K562 (cell line): ENCODE data around the gene ATM. TPM values are rescaled to one million over a fixed set of nuclear protein-coding genes. Genes with fewer than 3 reads are reported as not detected.

ENCODE experiments used
- CHD1 ChIP-seq: fragments of 200-600 bp; sonication (generic); IDR thresholded peaks from one replicate; pipeline ENCODE4 v1.6.1; 2012; ENCODE audit warnings: mild to moderate bottlenecking, moderate library complexity, low read length, inconsistent platforms
- FOXK2 ChIP-seq, 2 experiments: fragments of 450-650 bp; IDR thresholded peaks in 1 of 2; conservative IDR thresholded peaks in 1 of 2; 2 replicates each; pipeline ENCODE4 v1.6.1; 2016; ENCODE audit warnings: low read depth in 2 of 2, mild to moderate bottlenecking in 1 of 2
- GATAD2A ChIP-seq: fragments of 450-650 bp; IDR thresholded peaks from 2 replicates; pipeline ENCODE4 v1.6.1; 2017
- JUN ChIP-seq, 2 experiments: sonication (generic) in 1 of 2; formaldehyde crosslinking in 1 of 2; IDR thresholded peaks; 2 replicates each; pipeline versions ENCODE4 v1.6.1 to v1.8.0; 2012 to 2022; ENCODE audit warnings: borderline replicate concordance in 2 of 2, mild to moderate bottlenecking in 2 of 2, improper control_type of control experiment in 1 of 2, low read depth in 1 of 2, low read length in 1 of 2, missing genetic modification reagents in 1 of 2
- JUND ChIP-seq, 2 experiments: IDR thresholded peaks; 2 replicates in 1 of 2; 3 replicates in 1 of 2; pipeline ENCODE4 v1.6.1; 2011; ENCODE audit warnings: borderline replicate concordance in 2 of 2, low read depth in 2 of 2, low read length in 2 of 2, improper control_type of control experiment in 1 of 2, missing biosample characterization in 1 of 2, missing genetic modification characterization in 1 of 2, missing genetic modification reagents in 1 of 2
- KLF16 ChIP-seq: IDR thresholded peaks from 2 replicates; pipeline ENCODE4 v1.6.1; 2016; ENCODE audit warnings: antibody characterized with exemption
- MBD1 ChIP-seq: fragments of 250-450 bp; sonication (Bioruptor Pico); IDR thresholded peaks from 2 replicates; pipeline ENCODE4 v1.8.0; 2022; ENCODE audit warnings: inconsistent platforms
- PCBP2 ChIP-seq: fragments of 200-400 bp; formaldehyde crosslinking; IDR thresholded peaks from 2 replicates; pipeline ENCODE4 v1.6.1; 2018; ENCODE audit warnings: low read length, low read depth, mild to moderate bottlenecking, moderate library complexity; ENCODE audit not compliant: poor library complexity, severe bottlenecking
- POLR2A ChIP-seq: fragments of 450-650 bp; conservative IDR thresholded peaks from 2 replicates; pipeline ENCODE4 v1.6.1; 2016
- polyA plus RNA-seq, 8 experiments: library from polyadenylated mRNA; depleted of rRNA in 4 of 8; stranded (reverse) in 5 of 8; unstranded in 3 of 8; fragments of >200 nt; fragmentation: Nextera tagmentation in 2 of 8; fragmentation: Illumina TruSeq in 1 of 8; extraction: Ambion mirVana in 2 of 8; extraction: Trizol in 1 of 8; gene quantifications; 2 replicates each; pipeline versions ENCODE4 v1.2.1 to v1.2.3, GENCODE V29; 2011 to 2014; ENCODE audit warnings: inconsistent platforms in 1 of 8, missing spikeins in 1 of 8
- total RNA-seq, 7 experiments: library from RNA; depleted of rRNA in 6 of 7; stranded (reverse); fragments of >200 nt in 6 of 7; fragmentation: Illumina TruSeq in 2 of 7; extraction: Trizol in 2 of 7; gene quantifications; 2 replicates each; pipeline versions ENCODE4 v1.2.1 to v1.2.3, GENCODE V29; 2011 to 2021; ENCODE audit warnings: low replicate concordance in 1 of 7
- TF ChIP-seq, protein P1 (sequence below): fragments of 450-650 bp; IDR thresholded peaks from 2 replicates; pipeline ENCODE4 v1.6.1; 2016; ENCODE audit warnings: borderline replicate concordance

Gene ATM
- total and polyA plus RNA-seq, 9 of the 15 experiments (the other 6 are each of a cell fraction or from before 2014, with no cell fraction given), result 8.3 to 46.8 (median 26.2) TPM

DNA sequence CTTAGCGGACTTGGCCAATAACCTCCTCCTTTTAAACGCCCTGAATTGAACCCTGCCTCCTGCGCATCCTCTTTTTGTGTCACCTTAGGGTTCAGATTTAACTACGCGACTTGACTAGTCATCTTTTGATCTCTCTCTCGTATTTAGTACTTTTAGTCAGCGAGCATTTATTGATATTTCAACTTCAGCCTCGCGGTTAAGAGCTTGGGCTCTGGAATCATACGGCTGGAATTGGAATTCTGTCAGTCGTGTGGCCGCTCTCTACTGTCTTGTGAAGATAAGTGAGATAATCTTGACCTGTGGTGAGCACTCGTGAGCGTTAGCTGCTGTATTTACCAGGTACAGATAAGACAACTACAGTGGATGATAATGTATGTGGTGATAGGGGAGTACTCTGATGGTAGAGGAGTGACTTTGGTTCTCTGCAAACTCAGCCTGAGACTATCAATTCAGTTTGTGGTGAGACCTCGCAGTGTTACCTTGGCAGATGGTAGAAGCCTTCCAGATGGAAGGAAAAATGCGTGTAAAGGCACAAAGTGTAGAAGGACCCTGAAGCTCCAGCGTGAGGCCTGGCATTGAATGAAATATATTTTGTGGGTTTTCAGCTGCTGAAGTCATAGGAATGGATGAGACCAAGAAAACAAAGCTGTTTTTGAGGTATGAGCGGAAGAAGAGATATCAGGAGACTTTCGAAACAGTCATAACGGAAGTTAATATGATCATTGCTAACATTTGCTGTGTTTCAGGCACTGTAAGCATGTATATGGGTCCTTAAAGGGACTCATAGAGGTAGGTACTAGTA, 682 bp downstream of the ATM start (continued):
- TF ChIP-seq, protein P1, sequence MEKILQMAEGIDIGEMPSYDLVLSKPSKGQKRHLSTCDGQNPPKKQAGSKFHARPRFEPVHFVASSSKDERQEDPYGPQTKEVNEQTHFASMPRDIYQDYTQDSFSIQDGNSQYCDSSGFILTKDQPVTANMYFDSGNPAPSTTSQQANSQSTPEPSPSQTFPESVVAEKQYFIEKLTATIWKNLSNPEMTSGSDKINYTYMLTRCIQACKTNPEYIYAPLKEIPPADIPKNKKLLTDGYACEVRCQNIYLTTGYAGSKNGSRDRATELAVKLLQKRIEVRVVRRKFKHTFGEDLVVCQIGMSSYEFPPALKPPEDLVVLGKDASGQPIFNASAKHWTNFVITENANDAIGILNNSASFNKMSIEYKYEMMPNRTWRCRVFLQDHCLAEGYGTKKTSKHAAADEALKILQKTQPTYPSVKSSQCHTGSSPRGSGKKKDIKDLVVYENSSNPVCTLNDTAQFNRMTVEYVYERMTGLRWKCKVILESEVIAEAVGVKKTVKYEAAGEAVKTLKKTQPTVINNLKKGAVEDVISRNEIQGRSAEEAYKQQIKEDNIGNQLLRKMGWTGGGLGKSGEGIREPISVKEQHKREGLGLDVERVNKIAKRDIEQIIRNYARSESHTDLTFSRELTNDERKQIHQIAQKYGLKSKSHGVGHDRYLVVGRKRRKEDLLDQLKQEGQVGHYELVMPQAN, result 0 out of 2 replicates have a peak, but pooled peaks have one; percentile 28
- peak; percentile 34 for TF ChIP-seq CHD1
- TF ChIP-seq JUND (IDR thresholded peaks at IDR 0.05; ENCODE audit: borderline replicate concordance, low read depth, low read length), result peak; percentile 65; the same call in 1 of the 2 replicates
- no peak; the same call in 2 of the 3 replicates for TF ChIP-seq JUND (tag; IDR thresholded peaks at IDR 0.05; ENCODE audit: borderline replicate concordance, low read depth, low read length)
- TF ChIP-seq MBD1 (CRISPR knock-in tag), result no peak
- TF ChIP-seq FOXK2 (conservative IDR thresholded peaks at IDR 0.05 in 1 of 2, IDR thresholded peaks at IDR 0.05 in 1 of 2; ENCODE audit: low read depth in 2 of 2), result peak in 1 of 2 experiments; percentile 62; a peak in 2 of 4 replicates
- peak; percentile 92 for TF ChIP-seq KLF16
- no peak for TF ChIP-seq GATAD2A
- no peak for TF ChIP-seq PCBP2
- TF ChIP-seq JUN (IDR thresholded peaks at IDR 0.05; ENCODE audit: borderline replicate concordance, low read depth, low read length), result peak; percentile 11; the same call in 1 of the 2 replicates
- TF ChIP-seq JUN (CRISPR knock-in tag; IDR thresholded peaks at IDR 0.05; ENCODE audit: borderline replicate concordance), result no peak
- TF ChIP-seq POLR2A, result no peak
